Astrocyte of the spinal cord (primary cell): ENCODE results near the gene MYRIP.
"Not testable (repeated sequence)": the region's sequence is repeated elsewhere in the genome, so short reads cannot be mapped to it uniquely, and the experiment has no call there.

ENCODE experiments used
- DNase-seq: peaks from one replicate; pipeline ENCODE4 v3.0.0; 2011; ENCODE audit warnings: low read depth, low spot score
- H3K4me3 ChIP-seq: 2 replicates; pipeline ENCODE4 v1.5.1; 2011; ENCODE audit warnings: low read depth, mild to moderate bottlenecking, low read length, moderate library complexity
- in situ Hi-C: cut with HindIII; loops from 2 replicates; pipeline ENCODE4 v1.10.0; 2017; ENCODE audit warnings: low sequenced_read_pairs
- TF ChIP-seq, protein P1 (sequence below): IDR thresholded peaks from 2 replicates; pipeline ENCODE4 v1.5.1; 2012; ENCODE audit warnings: low read depth, mild to moderate bottlenecking, low read length, inconsistent platforms

MYRIP gene

GRCh38 chr3:39788128-39788883, 21.1 kb upstream of the MYRIP start:
- no peak for DNase-seq
- TF ChIP-seq, protein P1, sequence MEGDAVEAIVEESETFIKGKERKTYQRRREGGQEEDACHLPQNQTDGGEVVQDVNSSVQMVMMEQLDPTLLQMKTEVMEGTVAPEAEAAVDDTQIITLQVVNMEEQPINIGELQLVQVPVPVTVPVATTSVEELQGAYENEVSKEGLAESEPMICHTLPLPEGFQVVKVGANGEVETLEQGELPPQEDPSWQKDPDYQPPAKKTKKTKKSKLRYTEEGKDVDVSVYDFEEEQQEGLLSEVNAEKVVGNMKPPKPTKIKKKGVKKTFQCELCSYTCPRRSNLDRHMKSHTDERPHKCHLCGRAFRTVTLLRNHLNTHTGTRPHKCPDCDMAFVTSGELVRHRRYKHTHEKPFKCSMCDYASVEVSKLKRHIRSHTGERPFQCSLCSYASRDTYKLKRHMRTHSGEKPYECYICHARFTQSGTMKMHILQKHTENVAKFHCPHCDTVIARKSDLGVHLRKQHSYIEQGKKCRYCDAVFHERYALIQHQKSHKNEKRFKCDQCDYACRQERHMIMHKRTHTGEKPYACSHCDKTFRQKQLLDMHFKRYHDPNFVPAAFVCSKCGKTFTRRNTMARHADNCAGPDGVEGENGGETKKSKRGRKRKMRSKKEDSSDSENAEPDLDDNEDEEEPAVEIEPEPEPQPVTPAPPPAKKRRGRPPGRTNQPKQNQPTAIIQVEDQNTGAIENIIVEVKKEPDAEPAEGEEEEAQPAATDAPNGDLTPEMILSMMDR, result no peak
- H3K4me3 ChIP-seq, result no peak overlapping the region
- in situ Hi-C loops, result no loop called here

DNA sequence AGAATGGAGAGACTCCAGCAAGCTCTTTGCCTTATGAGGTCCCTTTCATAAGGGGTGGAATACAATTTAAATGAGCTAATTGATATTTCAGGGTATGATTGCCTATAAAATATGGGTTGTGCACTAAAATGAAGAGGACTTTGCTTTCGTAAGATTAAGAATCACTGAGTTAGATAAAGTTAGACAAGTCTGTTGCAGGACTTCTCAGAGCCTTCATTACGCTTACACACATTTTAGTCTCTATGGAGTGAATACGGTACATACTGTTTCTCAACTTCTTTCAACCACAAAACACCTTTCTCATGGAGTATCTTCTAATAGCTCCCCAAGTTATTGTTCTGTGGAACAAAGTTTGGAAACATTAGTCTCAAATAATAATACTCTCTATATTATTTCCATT, 17.8 kb upstream of the MYRIP start:
- DNase-seq, result no peak
- H3K4me3 ChIP-seq, result no peak overlapping the region
- TF ChIP-seq, protein P1, result no peak
- in situ Hi-C loops, result no loop called here

DNA sequence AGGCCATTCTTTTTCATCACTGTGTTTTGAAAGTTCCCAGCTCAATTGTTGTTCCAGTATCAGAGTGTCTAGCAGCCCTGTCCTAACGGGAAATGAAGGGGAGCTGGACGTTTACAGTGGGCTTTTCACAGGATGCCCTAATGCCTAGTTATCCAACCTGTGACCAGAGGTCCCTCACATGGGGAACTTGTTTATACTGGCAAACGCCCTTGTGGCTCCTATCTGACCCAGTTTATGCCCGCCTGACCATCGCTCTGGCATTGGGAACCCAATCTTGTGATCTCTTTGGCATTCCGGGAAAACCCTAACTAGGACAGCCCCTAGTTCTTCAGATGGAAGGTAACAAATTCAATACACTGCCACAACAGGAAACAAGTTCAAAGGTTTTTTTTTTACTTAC, 14.5 kb upstream of the MYRIP start:
- in situ Hi-C loops, result no loop called here
- no peak for DNase-seq
- H3K4me3 ChIP-seq, result no peak overlapping the region
- TF ChIP-seq, protein P1, result no peak

DNA sequence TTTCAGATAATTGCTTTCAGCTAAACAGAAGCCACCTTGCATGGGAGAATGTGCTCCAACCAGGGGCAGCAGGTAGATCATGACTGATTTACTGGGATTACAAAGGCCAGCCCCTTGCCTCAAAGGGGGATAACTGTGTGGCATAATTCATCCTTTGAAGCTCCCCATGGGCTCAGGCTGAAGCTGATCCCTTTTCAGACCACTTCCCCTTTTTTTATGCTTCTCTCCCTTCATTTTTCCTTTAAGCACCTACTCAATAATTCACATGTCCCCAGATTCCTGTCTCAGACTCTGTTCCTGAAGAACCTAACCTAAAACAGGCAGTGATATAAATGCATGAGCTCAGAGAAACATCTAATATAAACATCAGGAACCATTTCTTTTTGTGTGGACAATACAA, 8.2 kb upstream of the MYRIP start:
- in situ Hi-C loops, result no loop called here
- TF ChIP-seq, protein P1, result no peak

DNA sequence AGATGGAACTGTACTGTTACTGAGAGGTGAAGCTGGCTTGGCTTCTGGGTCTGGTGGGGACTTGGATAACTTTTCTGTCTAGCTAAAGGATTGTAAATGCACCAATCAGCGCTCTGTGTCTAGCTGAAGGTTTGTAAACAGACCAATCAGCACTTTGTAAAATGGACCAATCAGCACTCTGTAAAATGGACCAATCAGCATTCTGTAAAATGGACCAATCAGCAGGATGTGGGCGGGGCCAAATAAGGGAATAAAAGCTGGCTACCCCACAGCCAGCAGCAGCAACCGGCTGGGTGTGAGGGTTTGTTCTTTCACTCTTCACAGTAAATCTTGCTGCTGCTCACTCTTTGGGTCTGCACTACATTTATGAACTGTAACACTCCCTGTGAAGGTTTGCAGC, 6.9 kb upstream of the MYRIP start:
- in situ Hi-C loops, H3K4me3 ChIP-seq, DNase-seq: not testable (repeated sequence)

More for the DNA sequence above, 8.2 kb upstream of the MYRIP start:
- DNase-seq, result no peak
- no peak overlapping the region for H3K4me3 ChIP-seq

- TF ChIP-seq, protein P1, result no peak
- H3K4me3 ChIP-seq, result no peak overlapping the region
Measured at GRCh38 chr3:39803956-39804355, 5.5 kb upstream of the MYRIP start.

DNA sequence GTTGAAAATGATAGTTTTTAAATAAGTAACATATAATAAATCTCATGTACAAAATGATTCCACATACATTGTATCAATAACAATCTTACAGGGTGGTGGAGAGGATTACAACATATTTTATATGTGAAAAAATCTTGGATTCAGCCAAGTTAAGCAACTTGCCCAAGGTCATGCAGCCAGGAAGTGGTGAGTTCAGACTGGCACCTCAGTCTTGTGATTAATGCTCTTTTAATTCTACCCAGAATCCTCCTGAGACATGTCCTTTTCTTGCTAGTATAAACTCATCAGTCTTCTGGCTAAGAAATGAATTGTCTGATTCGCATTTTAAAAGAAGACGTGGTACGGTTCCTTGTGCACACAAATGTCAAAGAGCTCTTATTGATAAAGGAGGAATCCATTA, 4.5 kb upstream of the MYRIP start:
- TF ChIP-seq, protein P1, result no peak
- DNase-seq, result no peak
- no peak overlapping the region for H3K4me3 ChIP-seq
- in situ Hi-C loops, result no loop called here

More at GRCh38 chr3:39803956-39804355, 5.5 kb upstream of the MYRIP start:
- no peak for DNase-seq
- in situ Hi-C loops, result no loop called here
